Lower leg skin (tissue), 4 donors: ENCODE results near the gene GJA5. TPM values are rescaled to one million over a fixed set of nuclear protein-coding genes. Genes with fewer than 3 reads are reported as not detected.

Source experiments
- DNase-seq, 2 donors: peaks; one replicate each; pipeline ENCODE4 v3.0.0-alpha.2; 2019; ENCODE audit warnings: low spot score in 2 of 2
- H3K4me3 ChIP-seq: fragments of 200-600 bp; sonication (generic); 2 replicates; pipeline ENCODE4 v1.5.1; 2017; ENCODE audit warnings: mild to moderate bottlenecking, low read depth; ENCODE audit not compliant: poor library complexity, severe bottlenecking
- CTCF ChIP-seq, 3 donors: fragments of 450-650 bp; IDR thresholded peaks; one replicate each; pipeline ENCODE4 v1.5.1; 2016; ENCODE audit warnings: antibody characterized with exemption in 3 of 3, mild to moderate bottlenecking in 3 of 3, moderate library complexity in 2 of 3
- POLR2A ChIP-seq, 2 donors: fragments of 450-650 bp; IDR thresholded peaks; one replicate each; pipeline ENCODE4 v1.6.1; 2016 to 2017; ENCODE audit warnings: antibody characterized with exemption in 2 of 2, mild to moderate bottlenecking in 1 of 2, moderate library complexity in 1 of 2
- WGBS, 2 donors: methylation state at CpG; one replicate each; pipeline ENCODE4 v1.1.5; 2018; 5-methylcytosine and 5-hydroxymethylcytosine counted together
- intact Hi-C: fragments of 100-400 bp; cut with DNase I; formaldehyde crosslinking; loops from one replicate; pipeline ENCODE4 v1.15.0; 2023; ENCODE audit warnings: low total_unique reads
- total RNA-seq, 4 donors: library from RNA; depleted of rRNA; stranded (reverse); fragments of >200 nt; gene quantifications; one replicate each; pipeline ENCODE4 v1.1.0, GENCODE V29; 2016

The GJA5 gene
- total RNA-seq, 4 donors from 2014 or later, result 2.0 to 6.6 (median 3.5) TPM

GRCh38 chr1:147748676-147749350, 11.6 kb downstream of the GJA5 start:
- no peak overlapping the region for H3K4me3 ChIP-seq
- intact Hi-C loops, result no loop called here
- 70 to 80% methylated on average over 3 of the region's 3 CpGs for WGBS, 2 donors
- TF ChIP-seq POLR2A (IDR thresholded peaks at IDR 0.05) (no peak), CTCF (IDR thresholded peaks at IDR 0.05) (no peak)
- DNase-seq, result no peak

GRCh38 chr1:147747966-147748365, 12.4 kb downstream of the GJA5 start:
- no peak for DNase-seq
- TF ChIP-seq CTCF (IDR thresholded peaks at IDR 0.05), result no peak
- TF ChIP-seq POLR2A (IDR thresholded peaks at IDR 0.05), result no peak
- intact Hi-C loops, result loop anchor here (2.0 kb wide), 1 partner anchor 27 kb away; no protein-coding TSS in a partner anchor
- H3K4me3 ChIP-seq, result no peak overlapping the region

- DNase-seq, result no peak
- TF ChIP-seq CTCF (IDR thresholded peaks at IDR 0.05), result no peak
- TF ChIP-seq POLR2A (IDR thresholded peaks at IDR 0.05), result no peak
- intact Hi-C loops, result no loop called here
- 84 to 85% methylated on average over 4 of the region's 4 CpGs for WGBS, 2 donors
- H3K4me3 ChIP-seq, result no peak overlapping the region
These were observed 15.1 kb downstream of the GJA5 start for GRCh38 chr1:147745271-147745670.

GRCh38 chr1:147741065-147741464, 19.3 kb downstream of the GJA5 start:
- WGBS, 2 donors, result 90 to 95% methylated on average over 1 of the region's 1 CpG
- intact Hi-C loops, result no loop called here
- no peak overlapping the region for H3K4me3 ChIP-seq
- DNase-seq, result no peak
- TF ChIP-seq POLR2A (IDR thresholded peaks at IDR 0.05) (no peak), CTCF (IDR thresholded peaks at IDR 0.05) (no peak)

- 94 to 97% methylated on average over 3 of the region's 3 CpGs for WGBS, 2 donors
- TF ChIP-seq POLR2A (IDR thresholded peaks at IDR 0.05) (no peak), CTCF (IDR thresholded peaks at IDR 0.05) (no peak)
- no peak overlapping the region for H3K4me3 ChIP-seq
- no peak for DNase-seq
- intact Hi-C loops, result no loop called here
These were observed 20.0 kb downstream of the GJA5 start for GRCh38 chr1:147740391-147740790.
